Thymus (tissue), 11 donors: ENCODE measurements around the gene HEXB. TPM values are rescaled to one million over a fixed set of nuclear protein-coding genes. Genes with fewer than 3 reads are reported as not detected.
"Not testable (repeated sequence)": the region's sequence is repeated elsewhere in the genome, so short reads cannot be mapped to it uniquely, and the experiment has no call there.

Experiments
- DNase-seq, 9 donors: peaks; one replicate each; pipeline ENCODE4 v3.0.0-alpha.2; 2013; ENCODE audit warnings: low spot score in 9 of 9, low read depth in 6 of 9, missing footprints in 1 of 9
- H3K27ac ChIP-seq, 2 donors: one replicate each; pipeline ENCODE4 v1.5.1; 2013; ENCODE audit warnings: control low read depth in 1 of 2, low read depth in 1 of 2, low read length in 1 of 2, mild to moderate bottlenecking in 1 of 2, moderate library complexity in 1 of 2
- H3K27me3 ChIP-seq, 2 donors: one replicate each; pipeline ENCODE4 v1.5.1; 2013; ENCODE audit warnings: low read length in 1 of 2; ENCODE audit not compliant: control insufficient read depth in 2 of 2, insufficient read depth in 1 of 2
- H3K36me3 ChIP-seq, 2 donors: one replicate each; pipeline ENCODE4 v1.5.1; 2013; ENCODE audit warnings: low read length in 1 of 2, mild to moderate bottlenecking in 1 of 2, moderate library complexity in 1 of 2; ENCODE audit not compliant: control insufficient read depth in 2 of 2, insufficient read depth in 2 of 2
- H3K4me1 ChIP-seq, 2 donors: one replicate each; pipeline ENCODE4 v1.5.1; 2013; ENCODE audit warnings: low read length in 2 of 2; ENCODE audit not compliant: control insufficient read depth in 2 of 2, insufficient read depth in 2 of 2
- H3K4me3 ChIP-seq, 2 donors: one replicate each; pipeline ENCODE4 v1.5.1; 2013; ENCODE audit warnings: low read length in 2 of 2, control low read depth in 1 of 2, mild to moderate bottlenecking in 1 of 2
- H3K9me3 ChIP-seq, 2 donors: one replicate each; pipeline ENCODE4 v1.5.1; 2013; ENCODE audit warnings: low read length in 1 of 2, mild to moderate bottlenecking in 1 of 2; ENCODE audit not compliant: control insufficient read depth in 2 of 2, insufficient read depth in 1 of 2
- WGBS: extraction: QIAGEN DNeasy Blood & Tissue Kit; methylation state at CpG from one replicate; pipeline ENCODE4 v1.1.7; 2013; 5-methylcytosine and 5-hydroxymethylcytosine counted together
- polyA plus RNA-seq: library from polyadenylated mRNA; stranded (reverse); fragments of 200-250 nt; gene quantifications from one replicate; pipeline ENCODE4 v1.2.3, GENCODE V29; 2013
- total RNA-seq: library from RNA; stranded (reverse); fragments of 120-200 nt; gene quantifications from one replicate; pipeline ENCODE4 v1.2.4, GENCODE V29; 2013
- donor health status: healthy.

Gene HEXB
- total and polyA plus RNA-seq, 2 donors = 54.9 to 93.1 TPM

- H3K9me3 ChIP-seq = peaks cover 1 to 9% of the 10 kb centered on the region in 2 donors
Observed at GRCh38 chr5:74665816-74666215, 19.2 kb upstream of the HEXB start.

GRCh38 chr5:74667396-74667795 lies 17.6 kb upstream of the HEXB start:
- Histone ChIP-seq H3K4me3 (no peak overlapping the region), H3K27ac (no peak overlapping the region), H3K27me3 (peaks cover 0 to 2% of the 10 kb centered on the region in 2 donors), H3K9me3 (peaks cover 1 to 9% of the 10 kb centered on the region in 2 donors), H3K36me3 (no peaks in the 10 kb centered on the region), H3K4me1 (no peaks in the 10 kb centered on the region)
- 90% methylated on average over 4 of the region's 4 CpGs for WGBS
- DNase-seq = no peak

More at GRCh38 chr5:74665816-74666215, 19.2 kb upstream of the HEXB start:
- Histone ChIP-seq H3K4me1 (no peaks in the 10 kb centered on the region), H3K36me3 (no peaks in the 10 kb centered on the region), H3K4me3 (no peak overlapping the region), H3K27me3 (peaks cover 0 to 2% of the 10 kb centered on the region in 2 donors), H3K27ac (no peak overlapping the region)
- 95% methylated on average over 1 of the region's 1 CpG for WGBS
- DNase-seq = no peak

GRCh38 chr5:74669821-74670220 lies 15.2 kb upstream of the HEXB start:
- DNase-seq = no peak
- Histone ChIP-seq H3K4me1 (no peaks in the 10 kb centered on the region), H3K27me3 (peaks cover 0 to 2% of the 10 kb centered on the region in 2 donors), H3K36me3 (no peaks in the 10 kb centered on the region), H3K27ac (no peak overlapping the region), H3K4me3 (no peak overlapping the region), H3K9me3 (peaks cover 1 to 9% of the 10 kb centered on the region in 2 donors)
- 92% methylated on average over 2 of the region's 2 CpGs for WGBS

GRCh38 chr5:74670396-74671038 lies 14.5 kb upstream of the HEXB start:
- DNase-seq = no peak
- Histone ChIP-seq H3K27me3 (peaks cover 0 to 2% of the 10 kb centered on the region in 2 donors), H3K27ac (no peak overlapping the region), H3K36me3 (no peaks in the 10 kb centered on the region), H3K4me3 (no peak overlapping the region), H3K9me3 (peaks cover 1 to 9% of the 10 kb centered on the region in 2 donors), H3K4me1 (no peaks in the 10 kb centered on the region)
- WGBS = 93% methylated on average over 11 of the region's 11 CpGs

GRCh38 chr5:74672215-74672877 lies 12.7 kb upstream of the HEXB start:
- Histone ChIP-seq H3K4me1 (no peaks in the 10 kb centered on the region), H3K9me3 (peaks cover 1 to 9% of the 10 kb centered on the region in 2 donors), H3K36me3 (no peaks in the 10 kb centered on the region), H3K27ac (no peak overlapping the region), H3K4me3 (no peak overlapping the region), H3K27me3 (peaks cover 0 to 2% of the 10 kb centered on the region in 2 donors)
- DNase-seq = no peak
- WGBS = 91% methylated on average over 5 of the region's 5 CpGs

GRCh38 chr5:74673011-74673790 lies 11.8 kb upstream of the HEXB start:
- Histone ChIP-seq H3K27me3 (peaks cover 0 to 2% of the 10 kb centered on the region in 2 donors), H3K27ac (no peak overlapping the region), H3K4me3 (no peak overlapping the region), H3K36me3 (no peaks in the 10 kb centered on the region), H3K4me1 (no peaks in the 10 kb centered on the region), H3K9me3 (peaks cover 1 to 9% of the 10 kb centered on the region in 2 donors)
- peak in 2 of 9 donors; percentile 18 to 37 for DNase-seq
- 78% methylated on average over 6 of the region's 6 CpGs for WGBS

- not testable (repeated sequence) for H3K36me3 ChIP-seq, DNase-seq, H3K9me3 ChIP-seq, H3K4me3 ChIP-seq, H3K27me3 ChIP-seq, H3K4me1 ChIP-seq, H3K27ac ChIP-seq
- 97% methylated on average over 6 of the region's 6 CpGs for WGBS
Observed at GRCh38 chr5:74676466-74676865, 8.6 kb upstream of the HEXB start.

GRCh38 chr5:74678123-74678522 lies 6.9 kb upstream of the HEXB start:
- not testable (repeated sequence) for H3K27ac ChIP-seq, H3K9me3 ChIP-seq, H3K27me3 ChIP-seq, H3K36me3 ChIP-seq, DNase-seq, H3K4me1 ChIP-seq, H3K4me3 ChIP-seq
- whole genome bisulfite sequencing = 81% methylated on average over 3 of the region's 3 CpGs

GRCh38 chr5:74679300-74679699 lies 5.7 kb upstream of the HEXB start:
- not testable (repeated sequence) for H3K27me3 ChIP-seq, DNase-seq, H3K27ac ChIP-seq, H3K9me3 ChIP-seq, H3K36me3 ChIP-seq, H3K4me3 ChIP-seq, H3K4me1 ChIP-seq
- 97% methylated on average over 3 of the region's 3 CpGs for WGBS
